GM19468 (cell line): ENCODE measurements around the gene LARGE1.
"Not testable (repeated sequence)": the region's sequence is repeated elsewhere in the genome, so short reads cannot be mapped to it uniquely, and the experiment has no call there.

ENCODE experiments used
- ATAC-seq: cut with Tn5 transposase; IDR thresholded peaks from one replicate; pipeline ENCODE4 v1.9.1; 2021; ENCODE audit warnings: mild to moderate bottlenecking, moderate library complexity, moderate number of reproducible peaks; ENCODE audit not compliant: unreplicated experiment; ENCODE audit errors: extremely low read depth

The LARGE1 gene

DNA sequence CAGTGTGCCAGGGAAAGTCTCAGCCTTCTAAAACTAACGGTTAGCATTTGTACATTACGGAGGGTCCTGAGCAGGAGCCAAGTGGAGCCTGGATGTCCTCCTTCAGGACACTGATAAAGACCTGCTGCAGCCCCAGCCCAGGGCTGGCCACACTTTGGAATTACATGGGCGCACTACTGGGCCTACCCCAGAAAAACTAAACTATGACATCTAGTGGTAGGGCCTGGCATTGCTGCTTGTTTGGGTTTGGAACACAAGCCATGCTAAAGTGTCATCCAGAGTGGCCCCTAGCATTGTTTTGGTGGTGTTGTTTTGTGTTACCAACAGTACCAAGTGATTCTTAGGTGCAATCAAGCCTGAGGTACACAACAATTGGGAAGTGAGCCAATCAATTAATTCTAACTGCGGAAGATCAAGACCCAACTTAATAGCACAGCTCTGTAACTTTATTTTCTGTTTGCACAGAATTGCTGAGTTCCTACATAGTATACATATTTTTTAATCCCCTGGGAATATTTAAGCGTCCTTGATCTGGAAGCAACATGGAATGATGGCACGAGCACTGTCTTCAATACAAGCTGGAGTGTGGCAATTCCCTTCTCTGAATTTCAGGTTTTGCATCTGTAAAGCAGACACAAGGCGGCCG is 340.7 kb downstream of the LARGE1 start:
- ATAC-seq, result no peak

DNA sequence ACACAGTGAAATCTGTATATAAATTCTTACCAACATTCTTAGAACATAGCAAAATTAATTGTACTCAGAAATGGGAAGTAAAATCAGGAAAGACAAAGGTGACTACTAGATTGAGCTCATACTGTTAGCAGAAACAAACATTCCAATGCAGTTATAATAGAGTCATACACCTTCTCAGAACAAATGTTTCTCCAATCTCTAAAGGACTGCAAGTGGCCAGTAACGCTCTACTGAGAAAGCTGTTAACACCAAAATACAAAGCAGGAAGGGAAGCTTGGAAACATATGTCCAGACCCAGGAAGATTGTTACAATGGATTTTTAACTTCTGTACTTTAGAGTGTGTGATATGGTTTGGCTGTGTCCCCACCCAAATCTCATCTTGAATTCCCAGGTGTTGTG is 341.5 kb downstream of the LARGE1 start:
- ATAC-seq, result no peak

DNA sequence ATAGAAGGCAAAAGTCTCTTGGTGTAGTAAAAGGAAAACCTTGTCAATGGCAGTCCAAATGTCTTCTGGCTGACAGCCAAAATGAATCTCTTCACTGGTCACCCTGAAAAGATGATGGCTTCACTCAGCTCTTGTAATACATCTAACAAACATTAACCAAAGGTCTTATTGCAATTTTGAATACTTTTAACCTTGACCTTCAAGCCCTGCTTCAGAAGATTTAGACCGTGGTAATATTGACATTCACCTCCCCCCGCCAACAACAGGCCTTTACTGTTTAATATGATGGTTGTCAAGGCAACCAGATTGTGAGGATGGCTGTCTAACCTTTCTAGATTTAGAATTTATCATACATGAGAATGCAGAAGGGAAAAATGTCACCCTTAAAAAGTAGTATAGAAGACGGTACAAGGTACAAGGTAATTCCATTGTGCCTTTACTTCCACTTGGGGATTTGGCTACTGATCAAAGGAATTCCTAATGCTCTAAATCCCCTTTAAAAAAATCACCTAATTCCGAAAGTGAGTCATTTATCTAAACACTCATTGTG is 342.3 kb downstream of the LARGE1 start:
- ATAC-seq, result no peak

DNA sequence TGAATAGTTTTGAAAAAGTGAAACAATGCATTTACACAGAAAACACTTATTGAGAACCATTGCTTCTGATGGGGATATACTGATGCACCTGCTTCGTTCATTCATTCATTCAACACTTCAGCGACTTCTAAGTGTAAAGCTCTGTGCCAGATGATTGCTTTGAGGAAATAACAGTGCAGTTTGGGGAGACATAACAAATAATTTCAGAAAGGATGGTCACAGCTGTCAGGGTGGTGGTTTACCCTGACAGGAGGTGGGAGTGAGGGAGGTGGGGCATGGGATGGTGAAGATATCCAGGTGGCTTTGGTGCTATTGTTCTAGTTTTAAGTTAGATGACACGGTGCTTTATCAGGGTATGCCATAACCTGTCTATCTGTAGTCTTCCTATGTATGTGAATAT is 344.1 kb downstream of the LARGE1 start:
- no peak for ATAC-seq

DNA sequence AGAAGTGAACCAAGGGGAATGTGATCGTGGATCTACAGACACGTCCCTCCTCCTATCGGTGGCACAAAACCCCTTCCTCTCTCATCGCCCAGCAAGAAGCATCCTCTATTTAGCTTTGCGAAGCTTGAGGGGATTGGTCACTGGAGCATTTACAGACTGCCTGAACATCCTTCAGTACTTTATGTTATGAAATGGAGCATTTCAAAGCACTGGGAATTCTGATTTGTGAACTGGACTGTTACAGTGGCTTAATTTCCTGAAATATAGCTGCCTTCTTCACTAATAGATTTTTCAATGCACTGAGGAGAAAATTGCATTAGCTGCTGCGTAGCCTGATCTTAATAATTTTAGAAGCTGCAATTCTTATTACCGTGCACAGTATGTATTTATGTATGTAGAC is 344.5 kb downstream of the LARGE1 start:
- ATAC-seq, result no peak

DNA sequence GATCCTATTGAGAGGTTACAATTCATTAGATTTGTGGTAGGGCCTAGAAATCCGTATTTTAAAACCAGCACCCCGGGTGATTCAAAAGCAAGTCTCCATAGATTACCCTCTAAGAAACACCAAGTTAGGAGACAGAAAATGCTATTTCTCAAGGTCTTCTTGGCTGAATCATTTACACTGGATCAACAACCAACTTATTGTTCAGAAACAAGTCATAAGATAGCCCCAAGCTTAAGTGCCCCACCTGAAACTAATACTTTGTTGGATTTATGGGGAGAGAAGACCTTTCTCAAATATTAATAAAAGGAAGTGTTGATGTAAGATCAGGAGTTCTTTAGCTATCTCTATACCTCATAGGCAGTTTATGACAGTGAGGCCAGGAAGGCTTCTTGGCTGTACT is 345.2 kb downstream of the LARGE1 start:
- no peak for ATAC-seq

DNA sequence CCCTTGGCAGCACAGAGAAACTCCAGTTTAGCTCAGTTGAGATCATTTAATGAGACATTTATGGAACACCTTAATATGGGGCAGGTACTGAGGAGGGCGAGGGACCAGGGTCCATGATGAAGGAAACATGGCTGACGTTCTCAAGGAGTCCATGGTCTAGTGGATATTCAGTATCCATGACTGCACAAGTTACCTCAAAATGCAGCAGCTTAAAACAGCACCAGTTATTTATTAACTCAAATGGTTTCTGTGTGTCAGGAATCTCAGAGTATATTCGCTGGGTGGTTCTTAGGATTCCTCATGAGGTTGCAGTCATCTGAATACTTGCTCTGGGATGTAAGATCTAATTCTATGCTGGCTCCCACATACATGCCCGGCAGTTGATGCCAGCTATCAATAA is 346.8 kb downstream of the LARGE1 start:
- no peak for ATAC-seq

DNA sequence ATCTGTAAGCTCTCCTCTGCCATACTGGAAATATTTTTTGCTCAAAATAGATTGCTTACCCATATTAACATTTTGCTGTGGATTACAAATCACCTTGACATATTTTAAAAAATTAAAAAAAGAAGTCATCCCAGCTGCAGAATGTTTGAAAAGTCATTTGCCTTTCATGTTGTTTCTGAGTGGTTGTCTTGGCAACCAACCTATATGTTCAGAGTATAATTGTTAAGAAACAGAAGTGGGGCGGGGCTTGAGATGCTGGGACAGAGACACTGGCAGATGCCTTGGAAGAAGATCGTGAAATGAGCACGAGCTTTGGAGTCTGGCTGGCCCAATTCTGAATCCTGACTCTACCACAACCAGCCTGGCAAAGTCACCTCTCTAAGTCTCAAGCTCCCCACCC is 348.2 kb downstream of the LARGE1 start:
- no peak for ATAC-seq

DNA sequence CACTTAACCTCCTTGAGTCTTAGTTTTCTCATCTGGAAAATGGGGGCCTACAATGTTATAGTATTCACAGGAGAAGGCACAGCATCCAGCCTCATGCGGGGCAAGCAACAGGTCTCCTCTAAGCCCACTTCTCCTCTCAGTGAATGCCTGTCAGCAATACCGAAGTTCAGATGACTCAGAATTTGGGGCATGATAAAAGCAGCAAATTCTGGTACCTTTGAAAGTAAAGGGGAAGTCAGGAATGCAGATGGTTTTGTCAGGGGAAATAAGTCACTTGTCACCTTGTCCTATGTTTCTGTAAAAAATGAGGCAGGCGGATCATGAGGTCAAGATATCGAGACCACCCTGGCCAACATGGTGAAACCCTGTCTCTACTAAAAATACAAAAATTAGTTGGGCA is 350.2 kb downstream of the LARGE1 start:
- no peak for ATAC-seq

DNA sequence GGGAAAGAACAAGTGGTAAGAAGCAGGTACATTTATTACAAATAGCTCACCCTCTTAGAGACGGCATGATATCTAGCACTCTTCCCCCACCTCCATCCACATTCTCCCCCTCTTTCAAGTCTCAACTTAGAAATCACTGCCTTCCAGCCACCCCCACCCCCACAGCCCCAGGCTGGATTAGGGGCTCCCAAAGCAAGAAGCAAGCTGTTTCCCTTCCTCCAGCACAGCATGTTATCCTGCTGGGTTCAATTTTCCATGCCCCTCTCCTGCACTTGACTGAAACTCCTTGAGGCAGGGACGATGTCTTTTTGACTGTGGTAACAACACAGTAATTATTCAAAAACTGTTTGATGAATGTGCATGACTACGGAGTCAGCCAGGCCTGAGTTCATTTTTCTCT is 350.7 kb downstream of the LARGE1 start:
- no peak for ATAC-seq

DNA sequence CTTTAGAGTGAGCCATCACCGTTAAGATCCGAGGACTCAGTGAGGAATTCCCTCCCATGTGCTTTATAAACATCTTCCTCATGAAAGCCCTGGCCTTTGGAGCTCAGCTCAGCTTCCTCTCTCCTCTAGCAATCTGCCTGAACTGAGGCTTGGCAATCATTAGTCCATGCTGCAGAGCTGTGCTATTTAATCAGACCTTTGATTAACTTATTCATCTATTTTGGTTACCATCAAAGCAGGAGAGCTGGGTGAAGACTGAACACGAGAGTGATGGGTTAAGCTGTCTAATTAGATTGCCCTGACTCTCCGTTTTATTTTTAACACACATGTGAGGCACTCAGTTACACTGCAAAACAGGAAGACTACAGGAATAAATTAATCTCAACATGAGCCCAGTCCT is 351.3 kb downstream of the LARGE1 start:
- ATAC-seq, result no peak

DNA sequence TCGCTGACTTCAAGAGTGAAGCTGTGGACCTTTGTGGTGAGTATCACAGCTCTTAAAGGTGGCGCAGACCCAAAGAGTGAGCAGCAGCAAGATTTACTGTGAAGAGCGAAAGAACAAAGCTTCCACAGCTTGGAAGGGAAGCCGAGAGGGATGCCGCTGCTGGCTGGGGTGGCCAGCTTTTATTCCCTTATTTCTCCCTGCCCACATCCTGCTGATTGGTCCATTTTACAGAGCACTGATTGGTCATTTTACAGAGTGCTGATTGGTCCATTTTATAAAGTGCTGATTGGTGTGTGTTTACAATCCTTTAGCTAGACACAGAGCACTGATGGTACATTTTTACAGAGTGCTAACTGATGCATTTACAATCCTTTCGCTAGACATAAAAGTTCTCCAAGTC is 353.8 kb downstream of the LARGE1 start:
- not testable (repeated sequence) for ATAC-seq

DNA sequence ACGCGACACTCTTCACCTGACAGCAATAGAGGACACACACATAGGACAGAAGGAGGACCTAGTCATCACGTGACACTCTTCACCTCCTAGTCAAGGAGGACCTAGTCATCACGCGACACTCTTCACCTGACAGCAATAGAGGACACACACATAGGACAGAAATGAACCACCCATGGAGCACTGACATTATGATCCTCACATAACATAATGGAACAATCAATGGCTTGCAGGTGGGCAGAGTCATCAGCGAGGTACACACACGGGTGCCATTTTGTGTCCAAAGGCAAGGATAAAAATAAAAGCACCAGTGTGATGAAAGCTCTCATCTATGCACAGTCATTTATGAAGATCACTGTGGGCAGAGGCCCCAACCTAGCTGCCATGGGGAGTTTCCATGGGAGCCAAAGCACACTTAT is 354.7 kb downstream of the LARGE1 start:
- no peak for ATAC-seq

DNA sequence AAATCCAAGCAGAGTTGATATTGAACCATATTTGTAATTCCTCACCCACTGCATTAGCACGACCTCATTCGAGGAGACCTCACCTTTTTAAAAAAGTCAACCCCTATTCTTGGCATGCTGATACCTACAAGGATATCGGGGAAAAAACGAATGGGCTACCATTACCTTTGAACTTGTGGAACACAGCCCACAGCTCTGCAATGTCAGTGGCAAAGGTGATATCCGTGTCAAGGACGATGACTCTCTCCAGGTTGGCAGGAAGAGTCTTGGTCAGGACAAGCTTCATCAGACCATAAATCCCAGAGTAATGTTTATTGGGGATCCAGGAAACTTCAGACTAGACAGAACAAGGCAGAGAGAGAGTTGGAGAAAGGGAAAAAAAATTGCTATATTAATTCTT is 355.6 kb downstream of the LARGE1 start:
- ATAC-seq, result no peak

DNA sequence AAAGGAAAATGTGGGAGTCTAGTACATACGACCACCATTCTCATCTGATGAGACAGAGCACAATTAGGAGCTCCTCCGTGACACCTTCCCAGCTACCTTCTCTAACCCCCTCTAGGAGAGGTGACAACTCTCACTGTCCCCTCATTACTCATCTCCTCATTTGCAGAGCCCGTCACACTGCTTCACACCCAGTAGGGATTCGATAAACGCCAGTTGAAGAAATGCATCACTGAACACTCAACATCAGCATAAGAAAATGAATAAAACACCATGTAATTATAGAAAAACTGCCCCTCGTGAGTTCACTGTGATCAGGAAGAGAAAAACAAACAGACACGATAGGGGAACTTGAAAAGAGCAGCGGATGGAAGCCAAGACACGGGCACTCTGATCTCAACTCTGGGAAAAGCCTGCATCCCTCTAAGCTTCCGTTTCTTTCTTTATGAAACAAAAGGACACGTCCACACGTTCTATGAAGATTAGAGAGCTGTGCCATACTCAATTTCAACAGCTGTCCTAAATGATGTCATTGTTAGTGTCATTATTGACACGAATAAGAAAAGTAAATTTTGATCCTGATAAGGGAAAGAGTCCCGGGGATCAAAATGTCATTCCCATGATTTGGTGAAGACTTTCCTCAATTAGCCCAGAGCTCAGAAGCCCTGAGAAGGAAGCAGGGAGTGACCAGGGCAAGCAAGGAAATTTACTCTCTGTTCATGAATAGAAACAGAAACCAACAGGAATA is 356.9 kb downstream of the LARGE1 start:
- no peak for ATAC-seq

DNA sequence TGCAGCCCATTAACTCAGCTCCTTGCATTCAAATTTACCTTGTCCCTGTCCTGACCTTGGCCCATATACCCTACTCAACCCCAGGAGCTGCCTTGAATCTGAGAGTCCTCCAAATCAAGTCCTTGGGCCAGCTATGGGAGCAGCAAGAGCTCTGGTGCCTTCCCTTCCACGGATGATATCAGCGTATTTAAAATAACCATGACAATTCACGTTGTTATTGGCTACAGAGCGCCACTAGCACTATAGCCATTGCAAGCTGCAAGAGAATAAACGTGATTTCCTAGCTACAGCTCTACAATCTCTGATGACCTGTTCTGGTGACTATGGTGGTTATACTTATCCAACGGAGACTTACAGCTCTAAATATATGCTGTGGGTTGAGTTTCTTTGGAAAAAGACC is 357.8 kb downstream of the LARGE1 start:
- no peak for ATAC-seq

DNA sequence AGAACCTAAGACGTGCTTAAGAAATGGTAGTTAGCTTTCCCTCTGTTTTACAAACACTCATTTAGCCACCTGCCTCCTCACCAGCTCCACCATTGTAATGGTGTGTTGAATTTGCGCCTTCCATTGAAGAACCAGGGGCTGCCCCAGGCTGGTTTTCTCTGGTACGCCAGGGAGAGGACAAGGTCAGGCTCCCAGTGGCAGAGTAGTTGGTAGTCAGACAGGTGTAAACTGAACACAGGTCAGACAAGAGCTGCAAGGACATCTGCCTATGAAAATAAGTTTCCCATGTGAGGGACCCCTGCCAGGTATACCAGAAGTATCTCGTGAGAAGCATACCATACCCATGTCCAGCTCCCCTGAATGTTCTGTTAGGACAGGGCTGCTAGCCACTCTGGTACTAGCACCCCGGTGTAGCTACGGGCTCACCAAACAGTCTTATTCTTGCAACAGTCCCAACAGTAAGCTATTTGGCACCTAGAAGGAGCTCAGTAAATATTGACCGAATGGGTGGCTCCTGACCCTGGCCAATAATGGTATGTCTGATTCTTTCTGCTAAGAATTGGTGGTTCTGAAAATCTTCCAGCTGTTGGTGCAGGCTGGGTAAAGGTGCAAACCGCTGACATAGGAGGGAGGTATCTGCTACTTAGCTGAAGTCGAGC is 359.0 kb downstream of the LARGE1 start:
- no peak for ATAC-seq

DNA sequence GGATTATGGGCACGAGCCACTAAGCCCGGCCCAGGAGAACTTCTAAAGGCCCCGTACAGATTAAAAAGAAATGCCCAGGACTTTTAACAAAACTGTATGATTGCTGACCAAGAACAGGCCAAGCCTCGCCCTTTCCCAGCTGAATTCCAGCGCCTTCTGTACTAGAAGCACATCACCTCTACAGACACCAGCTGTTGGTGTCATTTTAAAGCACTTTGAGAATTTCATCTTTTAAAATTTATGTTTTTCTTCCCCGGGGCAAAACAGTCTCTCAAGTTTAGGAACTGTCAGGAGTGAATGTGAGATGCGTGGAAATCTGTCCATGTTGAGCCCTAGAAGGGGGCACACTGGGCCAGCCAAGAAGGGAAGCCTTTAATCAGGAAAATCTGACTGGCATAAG is 362.4 kb downstream of the LARGE1 start:
- no peak for ATAC-seq

DNA sequence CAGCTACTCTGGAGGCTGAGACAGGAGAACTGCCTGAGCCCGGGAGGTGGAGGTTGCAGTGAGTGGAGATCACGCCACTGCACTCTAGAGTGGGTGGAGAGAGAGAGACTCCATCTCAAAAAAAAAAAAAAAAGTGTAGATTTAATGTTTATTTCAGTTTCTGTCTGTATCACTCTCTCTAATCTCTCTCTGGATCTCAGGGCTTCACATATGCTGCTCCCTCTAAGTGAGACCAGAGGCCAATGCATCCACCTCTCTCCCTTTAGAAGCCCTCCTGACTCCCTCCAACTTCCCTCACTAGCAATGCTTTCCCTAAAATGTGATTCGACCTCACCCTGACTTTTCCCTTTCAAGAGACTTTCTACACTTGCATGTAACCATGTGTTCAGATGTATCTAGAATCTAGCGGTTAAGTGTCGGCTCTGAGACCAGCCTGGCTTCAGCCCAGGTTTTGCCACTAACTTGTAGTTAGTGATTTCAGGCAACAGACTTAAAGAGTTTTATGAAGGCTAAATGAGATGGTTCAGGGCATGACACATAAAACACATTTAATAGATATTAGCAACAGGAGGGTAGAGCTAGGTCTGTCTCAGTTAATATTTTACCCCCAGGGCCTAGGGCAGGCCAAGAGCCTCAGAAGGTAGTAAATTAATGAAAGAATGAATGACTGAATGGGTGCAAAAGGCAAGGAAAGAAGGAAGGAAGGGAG is 364.3 kb downstream of the LARGE1 start:
- no peak for ATAC-seq

DNA sequence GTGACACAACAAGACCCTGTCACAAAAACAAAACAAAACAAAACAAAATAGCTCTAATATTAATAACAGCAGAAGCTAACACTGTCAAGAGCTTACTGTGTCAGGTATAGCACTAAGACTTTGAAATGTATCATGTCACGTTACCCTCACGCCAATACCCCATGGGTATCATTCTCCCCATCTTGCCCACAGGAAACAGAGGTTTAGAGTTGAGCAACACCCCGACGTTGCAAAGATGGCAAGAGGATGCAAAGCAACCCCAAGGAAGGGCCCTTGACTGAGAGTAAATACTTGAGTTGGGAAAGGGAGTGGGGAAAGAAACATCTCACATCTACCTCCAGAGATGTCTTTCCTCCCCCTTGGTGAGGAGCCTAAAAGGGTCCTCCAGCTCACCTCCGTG is 366.8 kb downstream of the LARGE1 start:
- ATAC-seq, result no peak

DNA sequence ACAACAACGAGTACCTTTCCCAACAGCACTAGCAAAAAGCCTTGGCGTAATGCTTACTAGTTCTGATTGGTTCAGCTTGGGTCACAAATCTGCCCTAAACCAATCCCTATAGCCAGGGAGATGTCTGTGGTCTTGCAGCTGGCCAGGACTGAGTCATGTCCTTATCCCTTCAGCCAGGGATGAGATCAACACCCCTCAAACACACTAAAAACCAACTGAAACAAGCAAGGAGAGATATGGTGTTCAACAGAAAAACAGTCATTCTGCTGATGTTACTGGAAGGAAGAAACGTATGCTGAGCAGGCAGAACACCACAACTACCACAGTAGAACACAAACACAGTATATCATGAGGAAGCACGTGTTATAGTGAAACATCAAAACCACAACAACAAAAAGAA is 375.6 kb downstream of the LARGE1 start:
- ATAC-seq, result no peak
